PFSK-1 (cell line): ENCODE measurements around the gene TUBB1.

ENCODE experiments used
- POLR2AphosphoS5 ChIP-seq: IDR thresholded peaks from 2 replicates; pipeline ENCODE4 v1.6.1; 2012; ENCODE audit warnings: low read depth, mild to moderate bottlenecking, control low read depth, low read length, moderate library complexity
- SIN3A ChIP-seq: IDR thresholded peaks from 2 replicates; pipeline ENCODE4 v1.6.1; 2012; ENCODE audit warnings: mild to moderate bottlenecking, low read length, moderate library complexity, borderline replicate concordance; ENCODE audit not compliant: insufficient read depth
- TAF1 ChIP-seq: IDR thresholded peaks from 2 replicates; pipeline ENCODE4 v1.6.1; 2012; ENCODE audit warnings: low read length, control low read depth, borderline replicate concordance; ENCODE audit not compliant: insufficient read depth
- TF ChIP-seq, protein P1 (sequence below), 2 experiments: IDR thresholded peaks; 2 replicates each; pipeline versions ENCODE4 v1.6.1 to v1.8.0; 2011 to 2012; ENCODE audit warnings: low read depth in 2 of 2, low read length in 2 of 2, control low read depth in 1 of 2, inconsistent platforms in 1 of 2, mild to moderate bottlenecking in 1 of 2, moderate library complexity in 1 of 2; ENCODE audit not compliant: insufficient read depth in 1 of 2

DNA sequence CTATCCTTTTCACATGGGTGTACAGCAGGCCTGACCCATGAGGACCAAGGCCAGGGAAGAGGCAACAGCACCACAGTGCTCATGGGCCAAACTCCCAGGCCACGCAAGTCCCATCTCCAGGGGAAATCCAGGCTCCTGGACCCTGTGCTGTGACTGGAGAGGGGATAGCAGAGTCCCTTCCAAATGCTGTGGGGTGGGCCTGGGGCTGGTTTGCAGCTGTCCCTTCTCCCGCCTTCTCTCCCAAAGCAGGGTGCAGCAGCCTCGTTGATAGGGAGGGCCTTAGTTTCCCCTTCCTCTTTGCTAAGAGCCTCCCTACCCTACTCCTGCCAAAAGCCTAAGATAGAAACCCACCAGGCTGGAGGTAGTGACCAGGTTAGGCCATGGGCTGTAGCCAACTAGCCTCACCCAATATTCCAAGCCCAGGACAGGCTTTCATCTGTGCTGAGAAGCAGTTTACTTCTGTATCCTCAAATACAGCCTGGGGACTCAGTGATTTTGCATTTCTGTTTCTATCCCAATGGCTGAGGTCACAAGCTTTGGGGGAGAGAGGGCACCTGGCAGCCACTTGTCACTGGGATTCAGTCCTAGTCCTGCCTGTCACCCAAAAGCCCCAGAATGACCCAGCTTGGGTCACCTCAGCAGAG, 13.6 kb upstream of the TUBB1 start:
- no peak for TF ChIP-seq TAF1
- TF ChIP-seq, protein P1, sequence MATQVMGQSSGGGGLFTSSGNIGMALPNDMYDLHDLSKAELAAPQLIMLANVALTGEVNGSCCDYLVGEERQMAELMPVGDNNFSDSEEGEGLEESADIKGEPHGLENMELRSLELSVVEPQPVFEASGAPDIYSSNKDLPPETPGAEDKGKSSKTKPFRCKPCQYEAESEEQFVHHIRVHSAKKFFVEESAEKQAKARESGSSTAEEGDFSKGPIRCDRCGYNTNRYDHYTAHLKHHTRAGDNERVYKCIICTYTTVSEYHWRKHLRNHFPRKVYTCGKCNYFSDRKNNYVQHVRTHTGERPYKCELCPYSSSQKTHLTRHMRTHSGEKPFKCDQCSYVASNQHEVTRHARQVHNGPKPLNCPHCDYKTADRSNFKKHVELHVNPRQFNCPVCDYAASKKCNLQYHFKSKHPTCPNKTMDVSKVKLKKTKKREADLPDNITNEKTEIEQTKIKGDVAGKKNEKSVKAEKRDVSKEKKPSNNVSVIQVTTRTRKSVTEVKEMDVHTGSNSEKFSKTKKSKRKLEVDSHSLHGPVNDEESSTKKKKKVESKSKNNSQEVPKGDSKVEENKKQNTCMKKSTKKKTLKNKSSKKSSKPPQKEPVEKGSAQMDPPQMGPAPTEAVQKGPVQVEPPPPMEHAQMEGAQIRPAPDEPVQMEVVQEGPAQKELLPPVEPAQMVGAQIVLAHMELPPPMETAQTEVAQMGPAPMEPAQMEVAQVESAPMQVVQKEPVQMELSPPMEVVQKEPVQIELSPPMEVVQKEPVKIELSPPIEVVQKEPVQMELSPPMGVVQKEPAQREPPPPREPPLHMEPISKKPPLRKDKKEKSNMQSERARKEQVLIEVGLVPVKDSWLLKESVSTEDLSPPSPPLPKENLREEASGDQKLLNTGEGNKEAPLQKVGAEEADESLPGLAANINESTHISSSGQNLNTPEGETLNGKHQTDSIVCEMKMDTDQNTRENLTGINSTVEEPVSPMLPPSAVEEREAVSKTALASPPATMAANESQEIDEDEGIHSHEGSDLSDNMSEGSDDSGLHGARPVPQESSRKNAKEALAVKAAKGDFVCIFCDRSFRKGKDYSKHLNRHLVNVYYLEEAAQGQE (IDR thresholded peaks at IDR 0.05; ENCODE audit: insufficient read depth in 1 of 2, low read depth in 2 of 2, low read length in 2 of 2) = no peak
- TF ChIP-seq POLR2AphosphoS5 = no peak
- no peak for TF ChIP-seq SIN3A
